ENCODE measurements around the gene FARS2.

The FARS2 gene

GRCh38 chr6:5706124-5707033, 445.1 kb downstream of the FARS2 start:
- no peak for DNase-seq

GRCh38 chr6:5707281-5708045, 446.1 kb downstream of the FARS2 start:
- DNase-seq, result no peak

- DNase-seq, result no peak
These were observed 449.2 kb downstream of the FARS2 start for GRCh38 chr6:5710516-5710915.

GRCh38 chr6:5710936-5711335, 449.6 kb downstream of the FARS2 start:
- no peak for DNase-seq

GRCh38 chr6:5712349-5713215, 451.3 kb downstream of the FARS2 start:
- no peak for DNase-seq

- DNase-seq, result no peak
These were observed 452.2 kb downstream of the FARS2 start for GRCh38 chr6:5713519-5713918.

- DNase-seq, result no peak
These were observed 457.1 kb downstream of the FARS2 start for GRCh38 chr6:5718231-5718947.

GRCh38 chr6:5723841-5724691, 462.8 kb downstream of the FARS2 start:
- peak; percentile 51 for DNase-seq

GRCh38 chr6:5724911-5725310, 463.6 kb downstream of the FARS2 start:
- no peak for DNase-seq

- peak; percentile 52 for DNase-seq
These were observed 465.8 kb downstream of the FARS2 start for GRCh38 chr6:5726976-5727718.

GRCh38 chr6:5728351-5729079, 467.2 kb downstream of the FARS2 start:
- no peak for DNase-seq

- DNase-seq, result no peak
These were observed 467.7 kb downstream of the FARS2 start for GRCh38 chr6:5729080-5729434.

GRCh38 chr6:5729813-5730517, 468.7 kb downstream of the FARS2 start:
- DNase-seq, result no peak

- no peak for DNase-seq
These were observed 469.4 kb downstream of the FARS2 start for GRCh38 chr6:5730585-5731263.

GRCh38 chr6:5731435-5731834, 470.1 kb downstream of the FARS2 start:
- DNase-seq, result no peak

GRCh38 chr6:5732496-5732895, 471.2 kb downstream of the FARS2 start:
- no peak for DNase-seq

- DNase-seq, result no peak
These were observed 474.9 kb downstream of the FARS2 start for GRCh38 chr6:5736016-5736738.

- no peak for DNase-seq
These were observed 476.1 kb downstream of the FARS2 start for GRCh38 chr6:5737460-5737859.

Measured in right hindlimb (tissue), 1 donor.